ENCODE data around the gene UBE2Q2. TPM values are rescaled to one million over a fixed set of nuclear protein-coding genes. Genes with fewer than 3 reads are reported as not detected.

The UBE2Q2 gene
- polyA plus RNA-seq, 3 donors: 13.6 to 22.1 (median 20.9) TPM

- Mint-ChIP-seq H3K4me1 (peaks cover 31% of the 10 kb centered on the region), H3K27me3 (ENCODE audit: low read depth in 3 of 3) (no peaks in the 10 kb centered on the region), H3K9me3 (peaks cover 0 to 5% (median 2%) of the 10 kb centered on the region in 7 donors), H3K36me3 (no peaks in the 10 kb centered on the region), H3K4me3 (no peak overlapping the region), H3K27ac (no peak overlapping the region)
- no peaks in the 10 kb centered on the region for H4K20me1 ChIP-seq (ENCODE audit: insufficient read depth, low read length)
- no peak for TF ChIP-seq CTCF (IDR thresholded peaks at IDR 0.05)
- H3K4me3 ChIP-seq (replicated peaks in 1 of 3; ENCODE audit: low read depth in 2 of 3, low read length in 3 of 3): no peak overlapping the region
- H3K36me3 ChIP-seq (replicated peaks in 1 of 2; ENCODE audit: control insufficient read depth in 1 of 2, insufficient read depth in 2 of 2, low read length in 2 of 2): no peaks in the 10 kb centered on the region
- H2AFZ ChIP-seq (ENCODE audit: insufficient read depth, low read depth, low read length, poor library complexity, severe bottlenecking): no peak overlapping the region
- H3K27me3 ChIP-seq (ENCODE audit: control insufficient read depth in 2 of 2, insufficient read depth in 2 of 2, low read length in 2 of 2): no peaks in the 10 kb centered on the region
- H3K9ac ChIP-seq (ENCODE audit: insufficient read depth, low read length, poor library complexity, severe bottlenecking): no peak overlapping the region
- no peaks in the 10 kb centered on the region for H3K9me3 ChIP-seq (replicated peaks in 1 of 2; ENCODE audit: control insufficient read depth in 1 of 2, insufficient read depth in 1 of 2, low read length in 2 of 2)
- WGBS (ENCODE audit: insufficient coverage): 40% methylated on average over 1 of the region's 1 CpG
- no peak overlapping the region for H3K27ac ChIP-seq (ENCODE audit: low read depth in 1 of 2, low read length in 2 of 2)
- no peak overlapping the region for H3K4me2 ChIP-seq (replicated peaks; ENCODE audit: extremely low read depth, low read length, poor library complexity, severe bottlenecking)
- no peaks in the 10 kb centered on the region for H3K79me2 ChIP-seq (ENCODE audit: insufficient read depth, low read length)
- peaks cover 6 to 14% of the 10 kb centered on the region in 2 donors for H3K4me1 ChIP-seq (ENCODE audit: control insufficient read depth in 1 of 2, insufficient read depth in 2 of 2, low read length in 2 of 2)
- intact Hi-C loops (cut with micrococcal nuclease): no loop called here
- peak in 1 of 3 donors; percentile 27 for DNase-seq
Observed at GRCh38 chr15:75947092-75947491, 103.8 kb downstream of the UBE2Q2 start.

GRCh38 chr15:75948761-75949296 is 105.6 kb downstream of the UBE2Q2 start:
- no peak for DNase-seq
- no peak overlapping the region for H3K27ac ChIP-seq (ENCODE audit: low read depth in 1 of 2, low read length in 2 of 2)
- H3K9ac ChIP-seq (ENCODE audit: insufficient read depth, low read length, poor library complexity, severe bottlenecking): no peak overlapping the region
- Mint-ChIP-seq H3K4me3 (no peak overlapping the region), H3K9me3 (peaks cover 0 to 5% (median 2%) of the 10 kb centered on the region in 7 donors), H3K36me3 (no peaks in the 10 kb centered on the region), H3K27ac (no peak overlapping the region), H3K27me3 (ENCODE audit: low read depth in 3 of 3) (no peaks in the 10 kb centered on the region), H3K4me1 (peaks cover 40% of the 10 kb centered on the region)
- H3K4me2 ChIP-seq (replicated peaks; ENCODE audit: extremely low read depth, low read length, poor library complexity, severe bottlenecking): no peak overlapping the region
- no peaks in the 10 kb centered on the region for H3K9me3 ChIP-seq (replicated peaks in 1 of 2; ENCODE audit: control insufficient read depth in 1 of 2, insufficient read depth in 1 of 2, low read length in 2 of 2)
- intact Hi-C loops (cut with micrococcal nuclease): no loop called here
- H2AFZ ChIP-seq (ENCODE audit: insufficient read depth, low read depth, low read length, poor library complexity, severe bottlenecking): no peak overlapping the region
- WGBS (ENCODE audit: insufficient coverage): 100% methylated on average over 2 of the region's 8 CpGs
- peaks cover 6 to 24% of the 10 kb centered on the region in 2 donors for H3K4me1 ChIP-seq (ENCODE audit: control insufficient read depth in 1 of 2, insufficient read depth in 2 of 2, low read length in 2 of 2)
- H4K20me1 ChIP-seq (ENCODE audit: insufficient read depth, low read length): no peaks in the 10 kb centered on the region
- no peaks in the 10 kb centered on the region for H3K27me3 ChIP-seq (ENCODE audit: control insufficient read depth in 2 of 2, insufficient read depth in 2 of 2, low read length in 2 of 2)
- H3K79me2 ChIP-seq (ENCODE audit: insufficient read depth, low read length): no peaks in the 10 kb centered on the region
- no peaks in the 10 kb centered on the region for H3K36me3 ChIP-seq (replicated peaks in 1 of 2; ENCODE audit: control insufficient read depth in 1 of 2, insufficient read depth in 2 of 2, low read length in 2 of 2)
- H3K4me3 ChIP-seq (replicated peaks in 1 of 3; ENCODE audit: low read depth in 2 of 3, low read length in 3 of 3): no peak overlapping the region
- no peak for TF ChIP-seq CTCF (IDR thresholded peaks at IDR 0.05)

Small RNAs within 50 kb of the gene (small RNA-seq; reads per million reads assigned to genes)
- gene RN7SL510P (ENCODE audit: insufficient read length, low read depth): not detected

Other genes starting within 250 kb of the UBE2Q2 start
- gene SNUPN, start 217.7 kb upstream of the UBE2Q2 start, polyA plus RNA-seq: 10 to 100 TPM; 11.7 to 31.8 (median 29.3) TPM
- gene IMP3, start 203.2 kb upstream of the UBE2Q2 start, polyA plus RNA-seq: 100 to 1,000 TPM in 1 of 3 donors, 10 to 100 TPM in 2; 36.7 to 119 (median 99.3) TPM
- gene SNX33, start 195.5 kb upstream of the UBE2Q2 start, polyA plus RNA-seq: 1 to 10 TPM; 2.4 to 4.8 (median 2.4) TPM
- not detected for gene CSPG4, start 130.6 kb upstream of the UBE2Q2 start, polyA plus RNA-seq
- 10 to 100 TPM in 2 of 3 donors, 1 to 10 TPM in 1; 4.2 to 12.8 (median 12.3) TPM for gene FBXO22, start 60.4 kb downstream of the UBE2Q2 start, polyA plus RNA-seq
- under 1 TPM; 0.13 to 0.44 (median 0.20) TPM for gene NRG4, start 169.0 kb downstream of the UBE2Q2 start, polyA plus RNA-seq
- not detected for gene TMEM266, start 216.5 kb downstream of the UBE2Q2 start, polyA plus RNA-seq

Data from CD14-positive monocyte (primary cell).